HL-60 (cell line): ENCODE results near the gene FEV.

Experiments
- POLR2AphosphoS5 ChIP-seq: IDR thresholded peaks from 2 replicates; pipeline ENCODE4 v1.6.1; 2012; ENCODE audit warnings: low read depth
- TF ChIP-seq, protein P1 (sequence below): IDR thresholded peaks from one replicate; pipeline ENCODE4 v1.5.1; 2011; ENCODE audit warnings: low read length, control low read depth, inconsistent platforms; ENCODE audit not compliant: insufficient read depth
- TF ChIP-seq, protein P2 (sequence below): IDR thresholded peaks from 2 replicates; pipeline ENCODE4 v1.6.1; 2012; ENCODE audit warnings: low read depth; ENCODE audit not compliant: insufficient replicate concordance

DNA sequence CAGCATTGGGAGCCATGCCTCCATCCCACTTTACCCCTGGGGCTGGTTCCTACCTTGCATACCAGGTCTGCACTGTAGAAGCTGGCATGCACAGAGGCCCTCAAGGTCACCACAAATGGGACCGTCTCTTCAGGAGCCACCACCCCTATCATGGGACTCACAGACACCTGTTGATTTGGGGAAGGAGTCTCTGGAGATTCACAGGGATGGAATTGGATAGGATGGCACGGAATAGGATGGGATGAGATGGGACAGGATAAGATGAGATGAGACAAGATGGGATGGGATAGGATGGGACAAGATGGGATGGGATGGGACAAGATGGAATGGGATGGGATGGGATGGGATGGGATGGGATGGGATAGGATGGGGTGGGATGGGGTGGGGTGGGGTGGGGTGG, 24.3 kb upstream of the FEV start:
- TF ChIP-seq, protein P1, sequence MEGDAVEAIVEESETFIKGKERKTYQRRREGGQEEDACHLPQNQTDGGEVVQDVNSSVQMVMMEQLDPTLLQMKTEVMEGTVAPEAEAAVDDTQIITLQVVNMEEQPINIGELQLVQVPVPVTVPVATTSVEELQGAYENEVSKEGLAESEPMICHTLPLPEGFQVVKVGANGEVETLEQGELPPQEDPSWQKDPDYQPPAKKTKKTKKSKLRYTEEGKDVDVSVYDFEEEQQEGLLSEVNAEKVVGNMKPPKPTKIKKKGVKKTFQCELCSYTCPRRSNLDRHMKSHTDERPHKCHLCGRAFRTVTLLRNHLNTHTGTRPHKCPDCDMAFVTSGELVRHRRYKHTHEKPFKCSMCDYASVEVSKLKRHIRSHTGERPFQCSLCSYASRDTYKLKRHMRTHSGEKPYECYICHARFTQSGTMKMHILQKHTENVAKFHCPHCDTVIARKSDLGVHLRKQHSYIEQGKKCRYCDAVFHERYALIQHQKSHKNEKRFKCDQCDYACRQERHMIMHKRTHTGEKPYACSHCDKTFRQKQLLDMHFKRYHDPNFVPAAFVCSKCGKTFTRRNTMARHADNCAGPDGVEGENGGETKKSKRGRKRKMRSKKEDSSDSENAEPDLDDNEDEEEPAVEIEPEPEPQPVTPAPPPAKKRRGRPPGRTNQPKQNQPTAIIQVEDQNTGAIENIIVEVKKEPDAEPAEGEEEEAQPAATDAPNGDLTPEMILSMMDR: no peak
- TF ChIP-seq, protein P2, sequence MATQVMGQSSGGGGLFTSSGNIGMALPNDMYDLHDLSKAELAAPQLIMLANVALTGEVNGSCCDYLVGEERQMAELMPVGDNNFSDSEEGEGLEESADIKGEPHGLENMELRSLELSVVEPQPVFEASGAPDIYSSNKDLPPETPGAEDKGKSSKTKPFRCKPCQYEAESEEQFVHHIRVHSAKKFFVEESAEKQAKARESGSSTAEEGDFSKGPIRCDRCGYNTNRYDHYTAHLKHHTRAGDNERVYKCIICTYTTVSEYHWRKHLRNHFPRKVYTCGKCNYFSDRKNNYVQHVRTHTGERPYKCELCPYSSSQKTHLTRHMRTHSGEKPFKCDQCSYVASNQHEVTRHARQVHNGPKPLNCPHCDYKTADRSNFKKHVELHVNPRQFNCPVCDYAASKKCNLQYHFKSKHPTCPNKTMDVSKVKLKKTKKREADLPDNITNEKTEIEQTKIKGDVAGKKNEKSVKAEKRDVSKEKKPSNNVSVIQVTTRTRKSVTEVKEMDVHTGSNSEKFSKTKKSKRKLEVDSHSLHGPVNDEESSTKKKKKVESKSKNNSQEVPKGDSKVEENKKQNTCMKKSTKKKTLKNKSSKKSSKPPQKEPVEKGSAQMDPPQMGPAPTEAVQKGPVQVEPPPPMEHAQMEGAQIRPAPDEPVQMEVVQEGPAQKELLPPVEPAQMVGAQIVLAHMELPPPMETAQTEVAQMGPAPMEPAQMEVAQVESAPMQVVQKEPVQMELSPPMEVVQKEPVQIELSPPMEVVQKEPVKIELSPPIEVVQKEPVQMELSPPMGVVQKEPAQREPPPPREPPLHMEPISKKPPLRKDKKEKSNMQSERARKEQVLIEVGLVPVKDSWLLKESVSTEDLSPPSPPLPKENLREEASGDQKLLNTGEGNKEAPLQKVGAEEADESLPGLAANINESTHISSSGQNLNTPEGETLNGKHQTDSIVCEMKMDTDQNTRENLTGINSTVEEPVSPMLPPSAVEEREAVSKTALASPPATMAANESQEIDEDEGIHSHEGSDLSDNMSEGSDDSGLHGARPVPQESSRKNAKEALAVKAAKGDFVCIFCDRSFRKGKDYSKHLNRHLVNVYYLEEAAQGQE: no peak
- no peak for TF ChIP-seq POLR2AphosphoS5
